H1 (cell line): ENCODE data around the gene LRRC4C. TPM values are rescaled to one million over a fixed set of nuclear protein-coding genes. Genes with fewer than 3 reads are reported as not detected.

Experiments
- BCL11A ChIP-seq, 2 experiments: IDR thresholded peaks; one replicate each; pipeline ENCODE4 v1.6.1; 2011; ENCODE audit warnings: low read depth in 2 of 2, low read length in 2 of 2, mild to moderate bottlenecking in 2 of 2
- polyA plus RNA-seq, 7 experiments: library from polyadenylated mRNA; depleted of rRNA in 3 of 7; stranded (reverse) in 5 of 7; unstranded in 2 of 7; fragments of >200 nt in 5 of 7; fragments of 200-250 nt in 2 of 7; gene quantifications; 1 replicate in 5 of 7; 2 replicates in 1 of 7; 4 replicates in 1 of 7; pipeline versions ENCODE4 v1.2.1 to v1.2.3, GENCODE V29; 2011 to 2013; ENCODE audit warnings: missing spikeins in 2 of 7, mixed read lengths in 2 of 7
- total RNA-seq: library from RNA; stranded (reverse); fragmentation: NEBNext Ultra II Directional; extraction: Animal tissue kit (Norgen Biotek cat#: 25700); gene quantifications from 2 replicates; pipeline ENCODE4 v1.2.1, GENCODE V29; 2021

Gene LRRC4C
- total and polyA plus RNA-seq, 2 of the 8 experiments (the other 6 are each of a cell fraction or from before 2014, with no cell fraction given) = 0.23 to 2.2 TPM

GRCh38 chr11:41119484-41119883, 340.0 kb downstream of the LRRC4C start (continued):
- no peak for TF ChIP-seq BCL11A (IDR thresholded peaks at IDR 0.05; ENCODE audit: low read depth in 2 of 2, low read length in 2 of 2)
